ENCODE data around the gene SPDEF.

Gene SPDEF

DNA sequence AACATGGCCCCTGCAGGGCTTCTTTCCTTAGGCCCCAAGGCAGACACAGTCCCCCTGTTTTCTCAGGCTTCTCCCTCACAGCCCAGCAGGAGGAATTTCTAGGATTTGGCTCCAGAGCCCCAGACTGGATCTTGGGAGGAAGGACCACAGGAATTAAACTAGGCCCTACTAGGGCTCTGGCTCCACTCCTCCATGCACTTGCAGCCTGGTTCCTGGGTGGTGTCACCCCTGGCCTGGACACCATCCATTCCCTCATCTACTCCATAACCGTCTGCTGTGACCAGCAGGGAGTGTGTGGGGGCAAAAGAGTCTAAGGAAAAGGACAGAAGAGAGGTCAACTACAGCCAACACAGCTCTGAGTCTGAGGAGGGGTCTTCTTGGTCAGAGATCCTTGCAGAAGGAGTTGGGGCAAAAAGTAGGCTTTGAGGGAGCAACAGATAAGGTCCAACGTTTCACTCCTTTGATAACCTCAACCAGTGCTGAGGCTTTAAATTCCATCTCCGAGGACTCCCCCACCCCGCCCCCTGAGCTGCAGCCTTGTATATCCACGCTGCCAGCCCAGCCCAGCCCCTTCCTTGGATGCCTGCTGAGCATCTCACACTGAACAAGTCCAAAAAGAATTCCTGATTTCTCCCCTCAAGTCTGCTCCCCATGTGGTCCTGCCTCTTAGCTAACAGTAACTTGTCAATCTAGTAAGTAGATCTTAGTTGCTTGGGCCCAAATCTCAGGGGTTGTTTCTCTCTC, 27.9 kb upstream of the SPDEF start:
- no peak for DNase-seq (ENCODE audit: low read depth)

DNA sequence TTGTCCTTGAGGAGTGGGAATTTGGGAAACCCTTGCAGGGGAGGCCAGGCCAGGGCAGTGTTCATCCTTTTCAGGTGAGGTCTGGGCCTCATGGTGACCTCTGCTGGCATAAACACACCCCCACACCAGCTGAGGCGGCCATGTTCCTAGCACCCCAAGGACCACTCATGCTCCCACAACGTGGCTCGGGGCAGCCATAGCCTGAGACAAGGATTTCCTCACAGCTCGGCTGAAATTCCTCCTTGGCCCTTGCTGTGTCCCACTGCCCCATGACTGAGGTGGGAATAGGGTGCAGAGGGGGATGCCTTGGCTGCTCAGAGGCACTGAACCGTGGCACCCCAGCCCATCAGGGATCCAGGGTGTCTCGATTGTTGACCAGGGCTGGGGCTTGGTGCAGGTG, 27.3 kb upstream of the SPDEF start:
- no peak for DNase-seq (ENCODE audit: low read depth)

DNA sequence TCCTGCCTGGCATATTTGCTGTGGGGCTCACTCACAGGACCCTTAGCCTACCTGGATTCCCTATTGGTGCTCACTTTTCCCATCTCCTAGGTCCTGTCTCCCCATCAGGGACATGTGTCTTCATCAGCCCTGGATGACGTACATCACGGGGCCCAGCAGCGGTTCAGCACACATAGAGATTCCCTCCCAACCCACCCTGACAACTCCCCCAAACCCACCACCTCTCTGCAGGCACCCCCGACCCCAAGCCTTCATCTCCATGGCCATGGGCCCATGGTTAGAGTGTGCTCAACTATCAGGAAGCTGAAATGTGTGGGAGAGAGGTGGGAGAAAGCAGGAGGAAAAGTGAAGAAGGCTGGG, 25.4 kb upstream of the SPDEF start:
- DNase-seq (ENCODE audit: low read depth) = no peak

DNA sequence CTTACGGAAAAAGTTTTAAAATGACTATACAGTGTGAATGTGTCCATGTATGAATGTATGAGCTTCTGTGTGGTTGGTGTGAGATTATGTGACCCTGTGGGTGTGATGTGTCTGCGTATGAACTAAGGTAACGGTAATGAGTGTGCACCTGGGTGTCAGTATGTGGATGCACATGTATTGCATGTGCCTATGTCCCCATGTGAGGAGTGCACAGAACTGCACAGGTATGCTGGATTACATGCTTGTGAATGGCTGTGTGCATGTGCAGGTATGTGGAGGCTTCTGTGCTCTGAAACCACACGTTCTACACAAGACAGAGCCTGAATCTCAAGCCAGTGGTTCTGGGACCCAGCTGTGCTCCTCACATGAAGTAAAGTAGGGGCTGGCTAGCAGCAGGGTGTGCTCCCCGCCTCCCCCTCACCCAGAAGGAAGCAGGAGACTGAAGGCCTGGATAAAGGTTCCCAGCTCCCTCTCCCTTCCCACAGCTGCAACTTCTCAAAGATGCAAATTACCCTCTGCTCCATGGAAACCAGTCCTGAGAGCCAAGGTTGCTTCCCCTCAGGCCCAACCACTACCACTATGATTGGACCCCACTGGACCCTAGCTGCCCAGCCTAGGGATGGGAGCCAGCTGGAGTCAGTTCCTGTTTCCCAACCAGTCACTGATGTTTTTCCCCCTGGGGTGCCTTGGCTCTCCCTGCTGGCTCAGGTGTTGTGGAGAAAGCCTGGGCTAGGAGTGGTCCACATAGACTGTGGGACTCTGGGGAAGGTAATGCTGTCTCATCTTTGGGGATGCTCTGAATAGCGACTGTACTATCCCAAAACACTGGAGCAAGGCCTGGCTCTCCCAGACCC, 24.8 kb upstream of the SPDEF start:
- no peak for DNase-seq (ENCODE audit: low read depth)

DNA sequence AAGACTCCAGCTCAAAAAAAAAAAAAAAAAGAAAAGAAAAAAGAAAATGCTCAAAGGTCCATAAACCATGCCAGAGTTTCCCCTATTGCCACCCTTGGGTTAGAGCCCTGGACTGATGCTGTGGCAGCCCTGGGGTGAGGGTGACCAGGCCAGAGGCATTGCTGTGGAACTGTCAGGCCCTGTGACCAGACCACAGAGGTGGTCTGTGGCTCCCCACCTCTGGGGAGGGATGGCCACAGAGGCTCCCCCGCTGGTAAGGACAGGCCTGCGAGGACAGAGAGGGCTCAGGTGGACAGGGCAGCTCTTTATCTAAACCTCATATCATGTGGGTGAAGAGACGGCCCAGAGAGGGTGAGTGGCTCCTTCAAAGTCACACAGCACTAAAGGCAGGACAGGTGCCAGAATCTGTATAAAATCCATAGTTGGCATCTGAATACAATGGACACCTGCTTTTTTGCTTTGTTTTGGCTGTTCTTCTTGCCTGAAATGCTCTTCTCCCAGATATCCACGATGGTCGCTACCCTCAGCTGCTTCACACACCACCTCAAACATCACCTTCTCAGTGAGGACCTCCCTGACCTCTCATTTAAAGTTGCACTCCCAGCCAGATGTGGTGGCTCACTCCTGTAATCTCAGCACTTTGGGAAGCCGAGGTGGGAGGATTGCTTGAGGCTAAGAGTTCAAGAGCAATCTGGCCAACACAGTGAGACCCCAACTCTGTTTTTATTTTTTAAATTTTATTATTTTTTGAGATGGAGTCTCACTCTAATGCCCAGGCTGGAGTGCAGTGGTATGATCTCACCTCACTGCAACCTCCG, 22.5 kb upstream of the SPDEF start:
- DNase-seq (ENCODE audit: low read depth) = no peak

DNA sequence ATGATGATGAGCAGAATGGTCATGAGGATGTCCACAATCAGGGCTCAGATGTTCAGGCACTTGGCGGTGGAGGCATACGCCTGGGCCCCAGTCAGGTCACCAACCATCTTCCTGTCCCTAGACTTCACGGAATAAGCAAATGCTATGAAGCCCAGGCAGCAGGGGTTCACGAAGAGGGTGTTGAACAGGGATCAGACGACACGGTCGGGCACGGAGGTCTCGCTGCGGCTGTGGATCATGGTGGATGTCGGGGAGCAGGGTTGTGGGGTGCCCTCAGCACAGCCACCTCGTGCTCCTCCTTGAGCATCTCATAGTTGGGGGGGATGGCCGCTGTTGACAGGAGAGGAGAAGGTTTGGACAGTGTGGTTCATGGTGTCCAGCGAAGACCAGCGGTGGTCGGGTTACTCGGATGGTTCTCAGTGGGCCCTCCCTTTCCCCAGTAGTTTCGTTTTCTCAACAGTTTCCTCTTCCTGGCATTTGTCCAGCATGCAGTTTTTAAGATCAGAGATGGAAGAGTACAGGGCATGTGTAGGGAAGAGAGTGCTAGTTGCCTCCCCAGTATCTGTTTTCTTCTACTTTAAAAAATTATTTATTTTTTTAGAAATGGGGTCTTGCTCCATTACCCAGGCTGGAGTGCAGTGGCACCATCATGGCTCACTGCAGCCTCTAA, 20.3 kb upstream of the SPDEF start:
- DNase-seq (ENCODE audit: low read depth) = no peak

DNA sequence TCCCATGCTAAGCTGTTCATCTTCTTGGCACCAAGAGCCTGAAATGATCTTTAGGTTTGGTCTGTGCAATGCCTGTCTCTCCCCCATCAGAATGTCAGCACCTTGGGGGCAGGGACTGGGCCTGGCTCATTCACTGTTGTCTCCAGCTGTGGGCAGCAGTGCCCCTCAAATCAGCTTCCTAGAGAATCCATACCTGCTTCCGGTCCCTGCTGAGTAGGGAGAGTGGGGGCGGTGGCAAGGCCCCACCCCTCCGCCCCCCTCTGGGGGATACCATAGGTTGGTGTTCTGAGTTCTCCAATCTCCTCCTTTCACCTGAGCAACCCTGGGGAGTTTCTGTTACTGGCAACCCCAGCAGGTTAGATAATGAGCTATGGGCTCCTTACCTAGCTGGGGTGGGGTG, 19.2 kb upstream of the SPDEF start:
- DNase-seq (ENCODE audit: low read depth) = no peak

DNA sequence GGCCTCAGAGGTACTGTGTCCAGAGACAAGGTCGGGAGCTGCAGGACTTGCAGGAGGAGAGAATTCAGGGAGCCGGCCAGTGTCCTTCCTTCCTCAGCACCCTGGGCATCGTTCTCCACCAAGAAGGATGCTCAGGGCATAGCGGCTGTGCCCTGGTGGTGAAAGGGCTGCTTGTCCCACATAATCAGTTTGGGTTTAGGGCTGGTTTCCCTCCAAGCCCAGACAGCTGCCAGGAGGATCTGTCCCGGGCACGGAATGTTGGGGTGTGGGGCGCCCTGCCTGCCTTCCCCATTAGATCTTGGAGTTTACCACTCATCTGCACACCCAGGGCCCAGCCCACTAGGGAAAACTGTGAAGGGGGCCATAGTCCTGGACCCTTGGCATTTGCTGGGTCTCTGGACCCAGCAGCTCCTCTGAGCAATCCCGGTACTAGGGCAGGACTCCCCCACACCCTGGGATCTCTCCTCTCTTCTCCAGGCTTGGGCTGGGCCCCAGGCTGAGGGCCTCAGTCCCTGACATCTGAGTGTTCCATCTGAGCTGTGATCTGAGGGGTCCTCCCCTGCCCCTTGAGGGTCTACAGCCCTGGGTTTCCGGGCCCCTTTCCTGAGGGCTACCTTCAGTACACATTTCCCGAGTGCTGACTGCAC, 18.6 kb upstream of the SPDEF start:
- no peak for DNase-seq (ENCODE audit: low read depth)

DNA sequence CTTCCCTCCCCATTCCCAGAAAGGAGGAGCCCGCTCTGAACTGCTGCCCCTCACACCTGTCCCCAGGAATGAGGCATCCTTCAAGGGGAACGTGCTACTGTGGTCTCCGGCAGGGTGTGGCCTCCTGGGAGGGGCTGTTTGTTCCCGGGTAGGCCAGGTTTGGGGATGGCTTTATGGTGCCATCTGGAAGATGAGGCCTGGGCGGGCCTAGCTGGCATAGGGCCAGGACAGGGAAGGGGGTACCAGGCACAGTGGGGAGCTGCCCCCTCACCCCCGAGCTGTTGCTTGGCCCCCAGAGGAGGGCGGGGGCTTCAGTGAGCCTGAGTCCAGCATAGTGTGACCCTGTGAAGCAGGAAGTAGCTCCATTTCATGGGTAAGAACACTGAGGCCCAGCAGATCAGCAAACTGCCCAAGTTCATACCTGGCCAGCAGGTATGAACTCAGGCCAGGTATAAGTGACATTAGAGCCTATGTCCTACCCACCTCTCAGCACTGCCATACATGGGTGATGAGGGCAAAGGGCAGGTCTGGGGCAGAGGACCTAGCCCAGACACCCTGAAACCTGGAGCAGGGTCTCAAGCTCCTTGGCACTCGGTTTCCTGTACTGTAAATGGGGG, 17.5 kb upstream of the SPDEF start:
- no peak for DNase-seq (ENCODE audit: low read depth)

DNA sequence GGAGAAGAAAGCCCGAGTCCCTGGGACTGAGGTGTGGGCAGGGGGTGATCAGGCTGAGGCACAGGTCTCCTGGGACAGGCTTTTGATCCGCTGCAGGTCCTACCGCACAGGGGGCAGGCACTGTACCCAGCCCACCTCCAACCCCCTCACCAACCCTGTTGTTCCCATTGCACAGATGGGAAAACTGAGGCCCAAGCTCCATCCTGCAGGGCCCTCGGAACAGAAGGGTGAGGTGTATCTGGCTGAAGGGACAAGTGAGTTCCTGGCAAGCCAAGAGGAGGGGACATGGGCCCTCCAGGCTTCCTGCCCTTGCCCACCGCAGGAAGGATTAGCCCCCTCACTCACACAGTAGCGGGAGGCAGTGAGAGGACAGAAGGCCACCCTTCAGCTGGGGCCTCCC, 16.5 kb upstream of the SPDEF start:
- no peak for DNase-seq (ENCODE audit: low read depth)

DNA sequence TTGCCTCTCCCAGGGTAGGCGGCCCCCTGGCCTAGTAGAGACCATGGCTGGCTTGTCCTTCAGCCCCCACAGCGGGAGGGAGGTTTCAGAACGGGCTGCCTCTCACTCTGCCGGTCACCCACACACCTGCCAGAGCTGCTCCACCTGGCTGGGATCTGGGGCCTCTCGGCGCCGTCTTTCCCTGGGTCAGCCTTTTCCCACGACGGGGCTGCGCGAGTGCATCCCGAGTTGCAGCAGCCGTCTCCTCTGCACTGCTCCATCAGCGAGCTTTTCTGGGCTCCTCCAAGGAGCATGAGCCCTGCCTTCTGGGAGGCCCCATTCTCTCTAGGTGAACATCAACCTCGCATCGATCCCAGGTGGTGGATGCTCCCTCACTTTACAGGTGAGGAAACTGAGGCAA, 15.9 kb upstream of the SPDEF start:
- no peak for DNase-seq (ENCODE audit: low read depth)

DNA sequence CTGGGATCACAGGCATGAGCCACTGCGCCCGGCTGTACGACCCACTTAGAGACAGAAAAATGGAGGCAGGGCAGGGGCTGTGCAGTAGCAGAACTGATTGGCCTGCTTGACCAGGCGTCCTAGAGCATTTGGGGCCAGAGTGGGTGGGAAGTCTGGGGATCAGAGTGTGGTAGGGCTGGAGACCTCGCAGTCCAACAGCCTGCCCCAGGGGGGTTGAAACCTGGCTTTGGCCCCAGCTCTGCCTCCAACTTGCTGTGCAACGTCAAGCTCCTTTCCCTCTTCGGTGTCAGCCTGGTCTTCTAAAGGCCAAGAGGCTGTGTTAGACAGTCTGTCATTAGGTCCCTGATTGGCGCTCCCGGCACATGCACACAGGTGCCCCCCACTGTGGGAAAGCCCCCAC, 15.3 kb upstream of the SPDEF start:
- DNase-seq (ENCODE audit: low read depth) = no peak

DNA sequence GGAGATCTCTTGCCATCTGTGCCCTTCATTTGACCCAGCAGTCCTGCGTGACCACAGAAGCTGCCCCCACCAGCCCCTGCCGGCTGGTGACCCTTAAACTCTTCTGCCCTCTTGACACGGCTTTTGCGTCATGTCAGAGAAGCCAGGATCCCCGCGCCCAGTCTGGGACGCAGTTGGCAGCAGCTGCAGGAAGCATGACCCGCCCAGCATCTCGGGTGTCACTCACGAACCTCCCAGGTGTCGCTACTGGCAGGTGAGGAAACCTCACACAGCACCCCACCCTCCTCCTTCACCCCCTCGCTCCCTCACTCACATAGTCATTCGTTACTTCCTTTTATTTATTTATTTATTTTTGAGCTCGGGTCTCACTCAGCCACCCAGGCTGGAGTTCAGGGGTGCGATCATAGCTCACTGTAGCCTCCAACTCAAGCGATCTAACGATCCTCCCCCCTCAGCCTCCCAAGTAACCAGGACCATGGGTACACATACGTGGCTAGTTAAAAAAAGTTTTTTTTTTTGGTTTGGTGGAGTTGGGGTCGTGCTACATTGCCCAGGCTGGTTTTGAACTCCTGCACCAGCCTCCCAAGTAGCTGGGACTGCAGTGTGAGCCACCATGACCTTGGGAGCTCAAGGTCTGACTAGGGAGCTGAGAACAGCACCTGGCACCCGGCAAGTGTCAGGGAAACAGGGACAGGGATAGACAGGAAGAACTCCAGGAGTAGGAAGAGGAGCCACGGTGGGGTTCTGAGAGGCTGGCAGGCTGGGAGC, 14.1 kb upstream of the SPDEF start:
- no peak for DNase-seq (ENCODE audit: low read depth)

DNA sequence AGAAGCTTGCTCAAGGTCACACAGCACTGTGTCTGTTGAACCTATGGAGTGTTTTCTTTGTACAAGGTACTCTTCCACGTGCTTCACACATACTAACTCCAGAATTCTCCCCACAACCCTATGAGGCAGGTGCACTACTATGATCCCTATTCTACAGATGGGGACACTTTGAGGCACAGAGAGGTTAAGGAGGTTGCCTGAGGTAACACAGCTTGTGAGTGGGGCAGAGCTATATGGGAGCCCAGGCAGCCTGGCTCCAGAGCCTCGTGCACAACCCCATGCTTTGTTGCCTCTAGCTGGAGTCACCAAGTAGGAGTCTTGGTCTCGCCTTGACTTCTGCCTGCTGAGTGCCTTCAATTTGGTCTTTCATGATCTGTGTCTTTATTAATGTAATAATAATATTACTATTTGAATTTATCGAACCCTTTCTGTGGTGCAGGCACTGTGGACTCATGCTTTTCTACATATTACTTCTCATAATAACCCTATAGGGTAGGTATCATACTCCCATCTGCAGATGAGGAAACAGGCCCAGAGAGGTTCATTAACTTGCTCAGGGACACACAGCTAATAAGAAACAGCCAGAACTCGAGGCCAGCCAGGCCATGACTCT, 13.3 kb upstream of the SPDEF start:
- no peak for DNase-seq (ENCODE audit: low read depth)

DNA sequence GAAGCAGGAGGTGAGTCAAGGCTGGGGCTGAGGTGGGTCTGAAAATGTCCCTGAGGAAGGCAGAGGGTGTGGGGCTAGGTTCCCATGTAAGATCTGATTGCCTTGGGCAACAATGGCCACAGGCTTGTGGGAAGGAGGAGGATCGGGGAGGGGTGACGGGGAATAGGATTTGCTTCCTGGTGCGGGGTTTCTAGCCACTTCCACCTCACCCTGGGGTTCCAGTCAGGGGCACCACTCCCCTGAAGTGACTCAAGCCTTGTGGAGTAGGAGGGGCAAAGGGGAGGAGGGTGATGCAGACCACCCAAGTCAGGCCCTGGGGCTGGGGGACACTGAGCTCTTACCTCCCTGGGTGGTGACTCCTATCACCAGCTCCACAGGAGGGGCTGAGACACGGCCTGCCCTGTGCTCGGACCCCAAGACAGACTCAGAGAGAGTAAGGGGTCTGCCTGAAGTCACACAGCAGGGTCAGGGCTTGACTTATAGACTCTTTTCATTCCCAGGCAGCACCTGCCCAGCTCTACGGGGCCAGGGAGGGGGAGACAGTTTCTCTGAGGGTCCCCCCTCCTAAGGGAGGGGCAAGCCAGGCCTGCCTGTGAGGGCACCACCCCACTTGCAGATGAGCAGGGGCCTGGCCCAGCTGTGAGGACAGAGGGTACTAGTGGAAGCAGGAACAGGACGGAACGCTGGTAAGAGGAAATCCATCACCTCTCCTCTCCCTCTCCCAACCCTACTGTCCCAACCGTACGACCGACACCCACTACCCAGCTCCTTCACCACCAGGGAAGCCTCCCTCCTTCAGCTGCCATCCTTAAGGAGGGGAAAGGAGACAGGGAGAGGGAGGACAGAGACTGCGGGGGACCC, 12.4 kb upstream of the SPDEF start:
- DNase-seq (ENCODE audit: low read depth) = no peak

DNA sequence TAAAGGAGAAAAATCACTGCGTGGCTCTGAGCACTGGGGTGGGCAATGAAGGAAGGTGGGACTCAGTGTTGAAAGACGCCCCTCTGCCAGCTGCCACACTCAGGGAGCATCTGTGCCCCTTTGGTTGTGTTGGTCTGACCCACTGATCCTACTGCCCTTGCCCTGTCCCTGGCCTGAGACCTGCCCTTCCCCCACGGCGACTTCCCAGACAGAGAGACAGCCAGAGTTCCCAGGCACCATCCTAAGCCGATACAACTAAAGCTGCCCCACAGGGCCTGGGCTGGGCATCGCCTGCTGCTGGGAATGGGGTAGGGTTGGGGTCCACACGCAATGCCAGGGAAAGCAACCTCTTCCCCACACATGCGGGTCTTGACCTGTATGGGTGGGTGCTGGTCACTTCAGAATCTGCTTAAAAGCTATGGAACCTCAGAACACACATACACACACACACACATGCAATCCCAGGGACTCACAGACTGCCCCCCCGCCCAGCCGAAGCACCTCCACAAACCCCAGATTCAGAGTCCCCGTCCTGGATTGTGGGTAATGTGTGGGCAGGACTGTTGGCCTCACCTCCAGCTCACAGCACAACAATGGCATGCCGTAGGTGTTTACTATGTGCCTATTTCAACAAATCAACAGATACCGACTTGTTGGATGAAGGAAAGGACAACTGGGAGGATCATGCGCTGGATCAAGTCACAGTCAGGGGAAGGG, 10.9 kb upstream of the SPDEF start:
- no peak for DNase-seq (ENCODE audit: low read depth)

DNA sequence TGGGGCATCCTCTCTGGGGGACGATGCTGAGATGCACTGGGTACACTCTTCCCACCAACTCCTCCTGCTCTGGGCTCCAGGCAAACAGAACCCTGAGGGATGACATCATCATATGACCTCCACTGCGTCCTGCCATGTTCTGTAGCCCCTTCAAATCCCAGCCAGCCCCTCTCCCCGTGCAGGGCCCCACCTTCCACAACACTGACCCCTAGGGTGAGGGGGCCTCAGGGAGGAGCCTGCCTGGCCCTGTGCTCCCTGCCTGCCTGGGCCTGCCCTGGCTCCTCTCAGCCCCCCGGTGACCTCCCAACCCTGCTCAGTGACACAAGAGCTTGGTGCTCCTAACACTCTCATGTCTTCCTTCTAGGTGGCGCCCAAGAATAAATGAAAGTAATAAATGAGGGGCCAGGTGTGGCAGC, 9.6 kb upstream of the SPDEF start:
- no peak for DNase-seq (ENCODE audit: low read depth)

DNA sequence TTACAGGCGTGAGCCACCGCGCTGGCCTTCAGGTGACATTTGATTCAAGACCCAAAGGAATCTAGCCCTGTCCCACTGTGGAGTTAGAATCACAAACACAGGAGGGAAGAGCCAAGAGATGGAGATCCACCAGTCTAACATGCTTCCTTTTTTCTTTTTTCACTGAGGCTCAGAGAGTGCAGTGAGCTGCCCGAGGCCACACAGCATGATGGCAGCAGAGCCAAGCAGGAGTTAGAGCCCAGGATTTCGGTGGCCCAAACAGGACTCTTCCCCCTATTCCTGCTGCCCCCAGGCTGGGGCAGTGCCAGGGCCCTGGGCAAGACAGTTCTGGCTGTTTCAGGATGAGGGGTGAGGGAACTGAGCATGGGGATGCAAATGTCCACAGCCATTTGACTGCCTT, 8.1 kb upstream of the SPDEF start:
- no peak for DNase-seq (ENCODE audit: low read depth)

DNA sequence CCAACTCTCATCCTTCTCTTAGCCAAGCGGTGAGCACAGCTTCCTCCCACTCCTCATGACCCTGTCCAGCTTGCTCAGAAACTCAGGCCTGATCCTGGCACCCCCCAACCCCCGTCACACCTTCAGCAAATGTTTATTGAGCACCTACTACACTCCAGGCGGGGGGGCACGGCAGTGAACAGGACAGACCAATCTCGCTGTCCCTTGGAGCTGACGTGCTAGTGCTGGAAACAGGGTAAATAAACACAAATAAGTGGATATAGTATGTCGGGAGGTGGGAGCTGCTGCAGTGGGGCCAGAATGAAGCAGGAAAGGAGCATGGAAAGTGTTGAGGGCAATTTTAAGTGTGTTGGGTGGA, 7.4 kb upstream of the SPDEF start:
- DNase-seq (ENCODE audit: low read depth) = no peak
